Stimulated activated CD8-positive, alpha-beta memory T cell treated with anti-CD3 and anti-CD28 coated beads, Interleukin-12 subunit alpha, Interleukin-12 subunit beta, amount 100 ng/mL, for 24 hours (primary cell): ENCODE data around the gene KIF26B.

Experiments used
- DNase-seq: peaks from one replicate; pipeline ENCODE4 v3.0.0-alpha.2; 2020; ENCODE audit errors: extremely low read depth

Gene KIF26B

GRCh38 chr1:245207801-245208200, 53.0 kb downstream of the KIF26B start:
- DNase-seq = no peak

DNA sequence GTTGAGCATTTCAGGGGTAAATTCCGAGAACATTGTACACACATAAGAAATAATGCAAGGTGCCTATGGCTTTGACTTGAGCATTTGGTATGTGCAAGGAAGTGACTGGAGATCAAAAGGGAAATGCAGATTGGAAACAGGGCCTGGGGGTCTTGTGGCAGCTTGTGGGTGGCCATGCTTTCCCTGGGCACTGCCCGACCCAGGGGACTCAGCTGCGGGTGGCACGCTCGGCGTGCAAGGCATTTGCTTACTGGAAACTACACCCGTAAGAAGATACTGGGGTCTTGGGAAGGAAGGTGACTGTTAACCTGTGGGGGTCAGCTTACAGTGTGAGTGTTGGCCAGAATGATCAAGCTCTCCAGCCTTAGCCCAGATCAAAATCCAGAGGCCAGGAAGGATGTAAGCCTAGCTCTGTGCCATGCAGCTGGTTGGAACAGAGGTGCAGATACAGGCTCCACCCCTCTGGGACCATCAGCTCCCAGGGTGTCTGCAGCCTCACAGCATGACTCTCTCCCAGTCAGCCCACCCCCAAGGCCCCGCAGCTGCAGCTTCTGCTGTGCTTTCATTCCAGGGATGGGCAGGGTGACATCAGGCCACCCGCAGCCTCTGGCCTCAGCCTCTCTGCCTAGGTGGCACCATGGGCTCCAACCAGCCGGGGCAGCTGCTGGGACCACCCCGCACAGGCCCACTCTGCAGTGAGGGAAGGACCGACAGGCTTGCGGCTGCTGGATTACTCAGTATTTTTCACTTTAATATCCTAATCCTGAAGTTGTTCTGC, 55.1 kb downstream of the KIF26B start:
- no peak for DNase-seq

DNA sequence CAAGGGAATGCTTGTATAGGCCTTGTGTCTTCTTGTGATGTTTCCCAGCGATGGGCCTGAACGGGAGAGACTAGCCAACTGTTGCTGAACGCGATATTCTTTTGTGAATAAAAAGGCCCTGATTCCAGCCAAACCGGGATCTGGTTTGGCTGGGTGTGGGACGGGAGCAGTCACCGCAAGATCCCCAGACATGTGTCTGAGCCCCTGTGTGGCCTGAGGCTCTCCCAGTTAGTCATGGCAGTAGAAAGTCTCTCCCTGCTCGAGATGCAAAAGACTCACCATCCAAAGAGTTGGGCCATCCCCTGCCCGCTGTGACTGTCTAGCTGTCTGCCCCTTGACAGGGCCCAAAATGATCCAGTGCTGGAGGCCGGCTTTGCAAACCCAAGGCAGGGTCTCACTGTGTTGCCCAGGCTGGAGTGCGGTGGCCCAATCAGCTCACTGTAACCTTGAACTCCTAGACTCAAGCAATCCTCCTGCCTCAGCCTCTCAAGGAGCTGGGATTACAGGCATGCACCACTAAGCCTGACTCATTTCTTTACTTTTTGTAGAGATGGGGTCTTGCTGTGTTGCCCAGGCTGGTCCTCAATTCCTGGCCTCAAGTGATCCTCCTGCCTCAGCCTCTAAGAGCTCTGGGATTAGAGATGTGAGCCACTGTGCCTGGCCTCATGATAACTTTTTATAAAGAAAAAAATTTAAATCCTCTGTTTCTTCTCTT, 56.4 kb downstream of the KIF26B start:
- DNase-seq = no peak

- no peak for DNase-seq
Measured at GRCh38 chr1:245211761-245212160, 57.0 kb downstream of the KIF26B start.

GRCh38 chr1:245212221-245212710, 57.5 kb downstream of the KIF26B start:
- no peak for DNase-seq

DNA sequence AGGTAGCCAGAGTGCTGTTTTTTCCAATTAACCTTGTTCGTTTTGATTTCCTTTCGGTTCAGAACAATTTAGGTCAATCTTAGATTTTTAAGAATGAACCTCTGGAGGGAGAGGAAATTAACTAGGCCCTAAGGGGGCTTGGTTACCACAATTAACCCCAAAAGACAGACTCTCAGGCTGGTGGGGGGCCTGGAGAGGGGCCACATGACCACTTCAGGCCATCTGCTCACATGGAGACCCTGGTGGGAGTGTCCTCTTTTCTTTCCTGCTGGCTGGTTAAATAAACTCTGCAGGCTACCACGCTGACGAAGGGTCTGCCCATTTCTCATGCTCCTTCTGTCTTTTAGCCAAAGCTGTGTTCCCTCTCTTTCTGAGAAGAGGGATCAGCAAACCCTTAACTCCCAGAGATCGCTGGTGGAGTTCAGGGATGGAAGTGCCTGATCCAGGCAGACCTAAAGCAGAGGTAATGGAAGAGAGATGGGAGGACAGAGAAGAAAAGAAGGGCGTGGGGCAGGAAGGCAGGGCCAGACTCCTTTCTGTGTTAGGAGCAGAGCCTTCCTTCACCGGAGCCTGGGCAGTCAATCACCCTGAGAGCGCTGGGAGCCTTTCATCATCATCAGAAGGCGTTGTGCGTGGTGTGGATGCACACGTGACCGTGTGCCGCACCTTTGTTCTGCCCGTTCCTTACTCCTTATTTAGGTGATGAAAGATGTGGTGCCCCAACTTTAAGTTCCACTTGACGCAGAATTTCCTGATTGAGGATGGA, 58.5 kb downstream of the KIF26B start:
- no peak for DNase-seq

DNA sequence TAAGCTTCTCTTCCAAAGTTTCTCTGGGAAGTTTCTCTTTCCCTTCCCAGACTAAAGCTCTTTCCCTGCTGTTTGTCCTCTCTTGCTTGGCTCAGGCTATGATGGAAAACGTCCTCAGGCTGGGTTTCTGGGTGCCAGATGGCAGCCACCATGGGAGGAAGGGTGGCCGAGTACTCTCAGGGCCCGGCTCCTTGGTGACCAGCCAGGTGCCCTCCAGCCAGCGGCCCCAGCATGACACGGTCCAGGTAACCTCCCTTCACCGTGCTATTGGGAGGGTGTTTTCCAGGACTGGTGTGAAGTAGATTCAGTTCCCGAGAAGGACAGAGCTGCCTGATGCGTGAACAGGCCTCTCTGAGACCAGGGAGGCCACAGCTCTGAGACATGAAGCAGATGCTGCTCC, 60.3 kb downstream of the KIF26B start:
- DNase-seq = no peak

- no peak for DNase-seq
Measured at GRCh38 chr1:245216366-245217115, 61.8 kb downstream of the KIF26B start.

- no peak for DNase-seq
Measured at GRCh38 chr1:245217853-245218608, 63.2 kb downstream of the KIF26B start.

- DNase-seq = no peak
Measured at GRCh38 chr1:245220381-245220985, 65.7 kb downstream of the KIF26B start.

DNA sequence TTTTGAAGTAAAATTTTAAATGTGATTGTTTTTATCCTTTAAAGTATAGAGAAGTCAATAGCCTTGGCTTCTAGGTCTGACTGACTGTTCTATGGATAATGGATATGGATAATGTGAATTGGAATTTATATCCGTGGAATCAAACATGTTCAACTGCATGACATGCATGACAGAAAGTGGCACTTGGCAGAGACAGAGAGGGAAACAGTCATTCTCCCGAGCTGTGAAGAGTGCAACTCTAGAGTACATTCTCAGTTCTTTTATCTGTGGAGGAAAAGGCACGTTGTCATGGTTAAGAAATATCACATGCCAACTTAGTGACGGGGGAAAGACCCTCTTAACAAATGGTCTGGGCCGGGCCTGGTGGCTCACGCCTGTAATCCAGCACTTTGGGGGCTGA, 67.0 kb downstream of the KIF26B start:
- DNase-seq = no peak

GRCh38 chr1:245222931-245223595, 68.3 kb downstream of the KIF26B start:
- DNase-seq = no peak

DNA sequence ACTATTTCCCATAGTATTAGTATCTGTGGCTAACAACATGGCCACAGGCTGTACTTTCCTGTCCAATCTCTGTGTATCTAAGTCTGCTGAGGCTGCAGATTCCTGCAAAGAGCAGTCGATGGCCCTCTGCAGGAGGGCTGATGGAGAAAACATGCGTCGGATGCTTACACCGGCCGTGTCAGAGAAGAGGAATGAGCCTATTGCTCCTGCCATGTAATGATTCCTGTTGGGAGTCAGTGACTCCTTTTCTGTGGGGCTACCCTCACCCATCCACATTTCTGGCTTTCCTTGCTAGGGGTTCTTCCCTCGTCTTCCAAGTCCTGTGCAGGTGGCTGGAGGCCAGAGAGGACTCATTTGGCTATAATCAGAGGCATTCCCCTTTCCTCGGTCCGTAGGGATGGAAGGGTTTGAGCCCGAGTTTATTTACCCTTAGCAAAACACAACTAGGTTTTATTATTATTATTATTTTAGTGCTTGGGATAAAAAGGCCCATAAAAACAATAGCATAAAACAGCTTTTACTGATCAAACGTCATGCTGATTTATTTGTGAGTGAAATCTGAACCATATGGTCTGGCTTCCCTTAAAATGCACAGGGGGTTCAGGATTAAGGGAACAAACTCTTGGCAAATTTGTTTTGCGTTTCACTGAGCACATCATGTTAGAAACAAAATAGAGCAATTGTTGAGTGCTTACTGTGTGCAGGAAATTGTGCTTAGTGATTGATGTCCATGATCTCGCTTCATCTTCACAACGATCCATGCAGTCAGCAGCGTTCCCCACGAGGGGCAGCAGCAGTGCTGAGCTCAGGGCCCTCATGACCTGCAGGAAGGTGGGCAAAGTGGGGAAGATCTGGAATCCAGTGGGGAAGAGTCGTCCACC, 70.8 kb downstream of the KIF26B start:
- DNase-seq = no peak

GRCh38 chr1:245226203-245226499, 71.4 kb downstream of the KIF26B start:
- no peak for DNase-seq

DNA sequence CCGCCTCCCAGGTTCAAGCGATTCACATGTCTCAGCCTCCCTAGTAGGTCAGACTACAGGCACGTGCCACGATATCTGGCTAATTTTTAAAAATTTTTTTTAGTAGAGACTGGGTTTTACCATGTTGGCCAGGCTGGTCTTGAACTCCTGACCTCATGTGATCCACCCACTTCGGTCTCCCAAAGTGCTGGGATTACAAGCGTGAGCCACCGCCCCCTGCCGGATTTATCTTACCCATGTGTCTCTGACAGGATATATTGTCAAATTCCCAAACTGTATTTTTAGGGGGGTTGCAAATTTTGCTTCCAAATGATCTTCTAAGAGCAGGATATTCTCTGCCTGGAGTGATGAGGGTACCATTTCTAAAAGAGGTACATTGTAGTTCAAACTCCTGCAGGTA, 74.3 kb downstream of the KIF26B start:
- no peak for DNase-seq

- no peak for DNase-seq
Measured at GRCh38 chr1:245232931-245233330, 78.1 kb downstream of the KIF26B start.

GRCh38 chr1:245234217-245235081, 79.7 kb downstream of the KIF26B start:
- DNase-seq = no peak

DNA sequence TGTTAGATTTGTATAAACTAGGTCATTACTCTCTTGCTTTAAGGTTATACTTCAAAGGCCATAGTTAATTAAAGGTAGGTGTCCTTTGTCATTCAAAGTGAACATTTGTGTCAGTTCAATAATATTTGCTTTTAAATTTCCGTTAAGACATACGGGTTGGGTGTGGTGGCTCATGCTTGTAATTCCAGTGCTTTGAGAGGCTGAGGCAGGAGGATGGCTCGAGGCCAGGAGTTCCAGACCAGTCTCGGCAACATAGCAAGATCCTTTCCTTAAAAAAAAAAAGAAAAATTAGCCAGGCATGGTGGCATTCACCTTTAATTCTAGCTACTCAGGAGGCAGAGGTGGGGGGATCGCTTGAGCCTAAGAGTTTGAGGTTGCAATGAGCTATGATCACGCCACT, 80.4 kb downstream of the KIF26B start:
- DNase-seq = no peak
